Fibroblast of upper back skin (primary cell): ENCODE measurements around the gene B4GALT6.

ENCODE experiments used
- DNase-seq: peaks from one replicate; pipeline ENCODE4 v3.0.0-alpha.2; 2013

The B4GALT6 gene

GRCh38 chr18:31658670-31659575, 25.5 kb downstream of the B4GALT6 start:
- peak; percentile 19 for DNase-seq

- peak; percentile 12 for DNase-seq
These were observed 26.3 kb downstream of the B4GALT6 start for GRCh38 chr18:31657823-31658669.

GRCh38 chr18:31656754-31657153, 27.6 kb downstream of the B4GALT6 start:
- DNase-seq = no peak

GRCh38 chr18:31655354-31655753, 29.0 kb downstream of the B4GALT6 start:
- no peak for DNase-seq

GRCh38 chr18:31652877-31653276, 31.5 kb downstream of the B4GALT6 start:
- DNase-seq = no peak

- no peak for DNase-seq
These were observed 32.0 kb downstream of the B4GALT6 start for GRCh38 chr18:31652357-31652756.

- DNase-seq = no peak
These were observed 33.0 kb downstream of the B4GALT6 start for GRCh38 chr18:31651369-31651768.

GRCh38 chr18:31649978-31650719, 34.2 kb downstream of the B4GALT6 start:
- no peak for DNase-seq

- DNase-seq = no peak
These were observed 34.9 kb downstream of the B4GALT6 start for GRCh38 chr18:31649449-31649848.

- peak; percentile 42 for DNase-seq
These were observed 35.4 kb downstream of the B4GALT6 start for GRCh38 chr18:31648966-31649429.

GRCh38 chr18:31648458-31648857, 35.9 kb downstream of the B4GALT6 start:
- DNase-seq = no peak

GRCh38 chr18:31647127-31647753, 37.1 kb downstream of the B4GALT6 start:
- no peak for DNase-seq

GRCh38 chr18:31646332-31647126, 37.9 kb downstream of the B4GALT6 start:
- no peak for DNase-seq

GRCh38 chr18:31645411-31645810, 39.0 kb downstream of the B4GALT6 start:
- DNase-seq = no peak

GRCh38 chr18:31643003-31643402, 41.4 kb downstream of the B4GALT6 start:
- peak; percentile 44 for DNase-seq

GRCh38 chr18:31637445-31637844, 46.9 kb downstream of the B4GALT6 start:
- DNase-seq = no peak

- no peak for DNase-seq
These were observed 48.0 kb downstream of the B4GALT6 start for GRCh38 chr18:31636387-31636786.

- no peak for DNase-seq
These were observed 50.1 kb downstream of the B4GALT6 start for GRCh38 chr18:31634331-31634713.

- no peak for DNase-seq
These were observed 50.7 kb downstream of the B4GALT6 start for GRCh38 chr18:31633392-31634330.

GRCh38 chr18:31632356-31632755, 52.0 kb downstream of the B4GALT6 start:
- no peak for DNase-seq
